HCT116 (cell line): Measurements from ENCODE around the gene CBY1. TPM values are rescaled to one million over a fixed set of nuclear protein-coding genes. Genes with fewer than 3 reads are reported as not detected.

Experiments
- ATAC-seq: fragments of 200-7000 bp; cut with Tn5 transposase; 2 replicates; pipeline ENCODE4 v1.9.1; 2020; ENCODE audit warnings: mild to moderate bottlenecking, moderate library complexity
- BruUV-seq: library from RNA; stranded (reverse); fragments of 400-500 nt; replicated peaks from 2 replicates; lab custom pipeline; 2021; lab: Mats Ljungman, UMichigan
- CTCF ChIA-PET: fragments of 300-600 bp; sonication (Branson Sonifier 250); formaldehyde crosslinking; loops from one replicate; lab custom pipeline; 2021; ENCODE audit warnings: antibody characterized with exemption; lab: Charles Lee
- POLR2A ChIA-PET: fragments of 300-600, 350-600 bp; sonication (Branson Sonifier 250); formaldehyde crosslinking; loops from one replicate; lab custom pipeline; 2021; ENCODE audit warnings: antibody characterized with exemption; lab: Charles Lee
- RAD21 ChIA-PET, 2 experiments: fragments of 300-600 bp; sonication (Branson Sonifier 250); formaldehyde crosslinking; loops; one replicate each; lab custom pipeline; 2023; ENCODE audit warnings: low total read pairs in 2 of 2; ENCODE audit not compliant: uncharacterized antibody in 2 of 2, unreplicated experiment in 2 of 2, low non-redundant PET in 1 of 2; lab: Charles Lee
- DNase-seq: peaks from one replicate; pipeline ENCODE4 v3.0.0-alpha.2; 2010; ENCODE audit warnings: low read depth, low spot score
- H2AFZ ChIP-seq: fragments of 200-600 bp; shearing (Covaris generic), sonication (generic); 2 replicates; pipeline ENCODE4 v1.6.1; 2017; ENCODE audit warnings: low read depth, mixed run types, mixed read lengths, antibody characterized with exemption, low read length; ENCODE audit not compliant: poor library complexity, severe bottlenecking
- H3K27ac ChIP-seq: 2 replicates; pipeline ENCODE4 v1.5.1; 2012; ENCODE audit warnings: low read depth, low read length
- H3K27me3 ChIP-seq: fragments of 200-600 bp; sonication (generic); 2 replicates; pipeline ENCODE4 v1.6.1; 2016; ENCODE audit warnings: mixed run types, low read length, mixed read lengths; ENCODE audit not compliant: insufficient read depth
- H3K36me3 ChIP-seq, 2 experiments: fragments of 200-500 bp in 1 of 2; fragments of 200-600 bp in 1 of 2; sonication (Bioruptor generic) in 1 of 2; sonication (generic) in 1 of 2; 2 replicates each; pipeline versions ENCODE4 v1.5.1 to v1.6.1; 2014 to 2016; ENCODE audit warnings: low read length in 2 of 2, inconsistent platforms in 1 of 2, mixed read lengths in 1 of 2, mixed run types in 1 of 2; ENCODE audit not compliant: insufficient read depth in 2 of 2, control insufficient read depth in 1 of 2
- H3K4me1 ChIP-seq, 2 experiments: fragments of 200-600 bp in 1 of 2; sonication (generic) in 1 of 2; 2 replicates each; pipeline versions ENCODE4 v1.5.1 to v1.6.1; 2012 to 2017; ENCODE audit warnings: low read length in 2 of 2, inconsistent platforms in 1 of 2, mild to moderate bottlenecking in 1 of 2, mixed read lengths in 1 of 2, mixed run types in 1 of 2, moderate library complexity in 1 of 2; ENCODE audit not compliant: insufficient read depth in 2 of 2, control insufficient read depth in 1 of 2
- H3K4me2 ChIP-seq: fragments of 200-600 bp; sonication (generic); 2 replicates; pipeline ENCODE4 v1.6.1; 2017; ENCODE audit warnings: mixed run types, low read length, mixed read lengths
- H3K4me3 ChIP-seq, 2 experiments: fragments of 200-600 bp in 1 of 2; sonication (generic) in 1 of 2; replicated peaks in 1 of 2; 2 replicates each; pipeline ENCODE4 v1.5.1; 2011 to 2016; ENCODE audit warnings: low read length in 2 of 2, control low read depth in 1 of 2, low read depth in 1 of 2, mild to moderate bottlenecking in 1 of 2, mixed read lengths in 1 of 2, mixed run types in 1 of 2
- H3K79me2 ChIP-seq: fragments of 200-600 bp; sonication (generic); 2 replicates; pipeline ENCODE4 v1.6.1; 2017; ENCODE audit warnings: mild to moderate bottlenecking, mixed run types, low read length, moderate library complexity, mixed read lengths; ENCODE audit not compliant: insufficient read depth
- H3K9ac ChIP-seq: fragments of 200-600 bp; sonication (generic); 2 replicates; pipeline ENCODE4 v1.6.1; 2016; ENCODE audit warnings: low read length, mixed read lengths
- H3K9me2 ChIP-seq: fragments of 200-600 bp; sonication (generic), shearing (Covaris generic); 2 replicates; pipeline ENCODE4 v1.6.1; 2017; ENCODE audit warnings: mixed run types, mild to moderate bottlenecking, moderate library complexity; ENCODE audit not compliant: insufficient read depth
- H3K9me3 ChIP-seq, 2 experiments: fragments of 200-500 bp in 1 of 2; fragments of 200-600 bp in 1 of 2; sonication (Bioruptor generic) in 1 of 2; sonication (generic) in 1 of 2; 2 replicates each; pipeline ENCODE4 v1.6.1; 2014 to 2017; ENCODE audit warnings: low read length in 2 of 2, mixed read lengths in 2 of 2, inconsistent platforms in 1 of 2, low read depth in 1 of 2, mild to moderate bottlenecking in 1 of 2, mixed run types in 1 of 2, moderate library complexity in 1 of 2; ENCODE audit not compliant: control insufficient read depth in 1 of 2, insufficient read depth in 1 of 2
- H4K20me1 ChIP-seq: fragments of 200-600 bp; sonication (generic), shearing (Covaris generic); 2 replicates; pipeline ENCODE4 v1.6.1; 2017; ENCODE audit warnings: mixed run types, mild to moderate bottlenecking, moderate library complexity; ENCODE audit not compliant: insufficient read depth
- CBX3 ChIP-seq: IDR thresholded peaks from 2 replicates; pipeline ENCODE4 v1.6.1; 2012; ENCODE audit warnings: low read depth
- EGR1 ChIP-seq: IDR thresholded peaks from 2 replicates; pipeline ENCODE4 v1.6.1; 2012; ENCODE audit warnings: low read depth
- EZH2phosphoT487 ChIP-seq: fragments of 200-600 bp; IDR thresholded peaks from 2 replicates; pipeline ENCODE4 v1.6.1; 2018; ENCODE audit warnings: antibody characterized with exemption, borderline replicate concordance
- FOSL1 ChIP-seq: IDR thresholded peaks from 2 replicates; pipeline ENCODE4 v1.6.1; 2012; ENCODE audit warnings: low read depth
- POLR2A ChIP-seq: IDR thresholded peaks from 2 replicates; pipeline ENCODE4 v1.7.0; 2011; ENCODE audit warnings: borderline replicate concordance; ENCODE audit not compliant: insufficient read depth, insufficient read length; ENCODE audit errors: extremely low read depth
- POLR2AphosphoS5 ChIP-seq: IDR thresholded peaks from 2 replicates; pipeline ENCODE4 v1.6.1; 2011; ENCODE audit warnings: mild to moderate bottlenecking, low read depth, low read length, moderate library complexity
- SP1 ChIP-seq: IDR thresholded peaks from 2 replicates; pipeline ENCODE4 v1.6.1; 2012; ENCODE audit warnings: low read depth
- TCF7L2 ChIP-seq: IDR thresholded peaks from 2 replicates; pipeline ENCODE4 v1.7.0; 2011; ENCODE audit warnings: borderline replicate concordance, inconsistent platforms; ENCODE audit not compliant: insufficient read depth, insufficient read length; ENCODE audit errors: extremely low read depth
- ZBTB33 ChIP-seq: IDR thresholded peaks from 2 replicates; pipeline ENCODE4 v1.6.1; 2011; ENCODE audit warnings: mild to moderate bottlenecking, low read length, moderate library complexity; ENCODE audit not compliant: insufficient replicate concordance; ENCODE audit errors: extremely low read depth
- ZNF274 ChIP-seq: fragments of 200-500 bp; sonication (Bioruptor generic); IDR thresholded peaks from 2 replicates; pipeline ENCODE4 v1.6.1; 2014; ENCODE audit warnings: mild to moderate bottlenecking, low read depth, low read length, inconsistent platforms
- intact Hi-C: fragments of 100-400 bp; cut with micrococcal nuclease; formaldehyde crosslinking; loops from 2 replicates; pipeline ENCODE4 v1.10.0; 2022
- total RNA-seq: library from RNA; stranded (reverse); gene quantifications from one replicate; pipeline ENCODE4 v1.2.1, GENCODE V29; 2021; ENCODE audit not compliant: unreplicated experiment

Gene CBY1
- total RNA-seq, 1 experiment from 2014 or later, result 27.6 TPM

- intact Hi-C loops, result no loop called here
- peaks cover 2 to 7% of the 10 kb centered on the region in 2 experiments; a peak in 2 of 4 replicates for H3K36me3 ChIP-seq
- DNase-seq (no peak), ATAC-seq (no peak)
- H2AFZ ChIP-seq, result no peak overlapping the region
- ChIA-PET RAD21 (no interaction called here), CTCF (no interaction called here), POLR2A (no interaction called here)
- H3K9me3 ChIP-seq, result no peaks in the 10 kb centered on the region
- H3K9ac ChIP-seq, result no peak overlapping the region
- H3K4me3 ChIP-seq, result no peak overlapping the region
- no peak overlapping the region for H3K4me2 ChIP-seq
- no TSS peak for BruUV-seq
- H4K20me1 ChIP-seq, result no peaks in the 10 kb centered on the region
- no peaks in the 10 kb centered on the region for H3K27me3 ChIP-seq
- H3K4me1 ChIP-seq, result no peaks in the 10 kb centered on the region; a peak in 2 of 4 replicates
- H3K27ac ChIP-seq, result no peak overlapping the region
- no peak for TF ChIP-seq EGR1
- TF ChIP-seq ZNF274, result no peak
- no peak for TF ChIP-seq ZBTB33
- TF ChIP-seq POLR2AphosphoS5, result no peak
- TF ChIP-seq TCF7L2, result no peak
- no peak for TF ChIP-seq SP1
- no peak for TF ChIP-seq POLR2A
- TF ChIP-seq FOSL1, result no peak
- no peak for TF ChIP-seq EZH2phosphoT487
- TF ChIP-seq CBX3, result no peak
- H3K9me2 ChIP-seq, result no peaks in the 10 kb centered on the region
- no peaks in the 10 kb centered on the region for H3K79me2 ChIP-seq
Observed at GRCh38 chr22:38675833-38676232, 19.4 kb downstream of the CBY1 start.
